ENCODE results near the gene CCDC185. TPM values are rescaled to one million over a fixed set of nuclear protein-coding genes. Genes with fewer than 3 reads are reported as not detected.

CCDC185 gene
- total and polyA plus RNA-seq, 10 donors = not detected

GRCh38 chr1:223444411-223444810 is 51.2 kb downstream of the CCDC185 start:
- TF ChIP-seq CTCF (IDR thresholded peaks at IDR 0.05 in 8 of 11, conservative IDR thresholded peaks at IDR 0.05 in 3 of 11) (no peak), POLR2AphosphoS5 (IDR thresholded peaks at IDR 0.05) (no peak), POLR2A (IDR thresholded peaks at IDR 0.05) (no peak)
- H3K27me3 ChIP-seq (replicated peaks in 1 of 7) = peaks cover 0 to 5% (median 0%) of the 10 kb centered on the region in 7 donors
- H3K9me3 ChIP-seq = peaks cover 0 to 46% (median 20%) of the 10 kb centered on the region in 8 donors
- no peaks in the 10 kb centered on the region for H3K36me3 ChIP-seq
- intact Hi-C loops (cut with DNase I; ENCODE audit: low total_unique reads) = no loop called here
- no peak overlapping the region for H3K4me3 ChIP-seq
- no peak overlapping the region for H3K27ac ChIP-seq
- no peaks in the 10 kb centered on the region for H3K4me1 ChIP-seq
- DNase-seq = no peak
- WGBS, 5 donors = 83 to 93% (median 87%) methylated on average over 7 of the region's 7 CpGs

Small RNAs within 50 kb of the gene (small RNA-seq; reads per million reads assigned to genes)
- gene RNU4-57P = 0 reads per million in 4 donors

Other genes starting within 250 kb of the CCDC185 start
- gene SUSD4, start 29.2 kb upstream of the CCDC185 start, total RNA-seq = 1 to 10 TPM in 3 of 7 donors, under 1 TPM in 4; 0.43 to 2.1 (median 0.69) TPM
- gene SUSD4, start 29.2 kb upstream of the CCDC185 start, polyA plus RNA-seq = under 1 TPM; 0.35 to 0.79 (median 0.54) TPM